GM21825 (cell line): Measurements from ENCODE around the gene SERPINB10.

ENCODE experiments used
- ATAC-seq: cut with Tn5 transposase; IDR thresholded peaks from one replicate; pipeline ENCODE4 v1.9.1; 2021; ENCODE audit warnings: mild to moderate bottlenecking, moderate library complexity; ENCODE audit not compliant: unreplicated experiment

SERPINB10 gene, protein sequence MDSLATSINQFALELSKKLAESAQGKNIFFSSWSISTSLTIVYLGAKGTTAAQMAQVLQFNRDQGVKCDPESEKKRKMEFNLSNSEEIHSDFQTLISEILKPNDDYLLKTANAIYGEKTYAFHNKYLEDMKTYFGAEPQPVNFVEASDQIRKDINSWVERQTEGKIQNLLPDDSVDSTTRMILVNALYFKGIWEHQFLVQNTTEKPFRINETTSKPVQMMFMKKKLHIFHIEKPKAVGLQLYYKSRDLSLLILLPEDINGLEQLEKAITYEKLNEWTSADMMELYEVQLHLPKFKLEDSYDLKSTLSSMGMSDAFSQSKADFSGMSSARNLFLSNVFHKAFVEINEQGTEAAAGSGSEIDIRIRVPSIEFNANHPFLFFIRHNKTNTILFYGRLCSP

DNA sequence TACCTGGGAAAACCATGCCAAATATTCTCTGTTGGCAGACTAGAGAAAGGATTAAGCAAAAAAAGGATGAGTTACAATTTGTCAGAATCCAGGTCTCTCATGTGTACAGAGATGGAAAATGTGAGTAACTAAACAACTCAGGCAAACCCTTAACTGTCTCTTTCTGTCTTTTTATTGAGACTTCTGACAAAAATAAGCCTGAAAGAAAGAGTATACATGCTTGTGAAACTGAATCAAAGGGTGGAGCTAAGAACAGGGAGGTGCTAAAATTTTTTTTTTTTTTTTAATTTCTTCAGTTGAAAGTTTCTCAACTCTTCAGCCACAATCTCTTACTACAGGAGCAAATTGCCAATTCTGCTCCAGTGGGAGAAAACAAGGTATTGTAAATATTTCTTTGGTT, at the start of gene SERPINB10:
Gene SERPINB10 (plus strand): TSS at position 295 of the 400 bp plus-strand sequence. CDS start 7,553 bp downstream, outside the sequence.
- ATAC-seq = peak; percentile 56

DNA sequence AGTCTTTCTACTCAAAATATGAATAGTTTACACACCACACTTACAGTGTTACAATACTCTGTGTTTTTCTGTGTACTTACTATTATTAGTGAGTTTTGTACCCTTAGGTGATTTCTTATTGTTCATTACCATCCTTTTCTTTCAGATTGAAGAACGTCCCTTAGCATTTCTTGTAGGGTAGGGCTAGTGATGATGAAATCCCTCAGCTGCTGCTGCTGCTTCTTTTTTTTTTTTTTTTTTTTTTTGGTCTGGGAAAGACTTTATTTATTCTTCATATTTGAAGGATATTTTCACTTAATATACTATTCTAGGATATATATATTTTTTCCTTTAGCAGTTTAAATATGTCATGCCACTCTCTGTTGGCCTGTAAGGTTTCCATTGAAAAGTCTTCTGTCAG, 49.3 kb upstream of the SERPINB10 start:
- no peak for ATAC-seq

DNA sequence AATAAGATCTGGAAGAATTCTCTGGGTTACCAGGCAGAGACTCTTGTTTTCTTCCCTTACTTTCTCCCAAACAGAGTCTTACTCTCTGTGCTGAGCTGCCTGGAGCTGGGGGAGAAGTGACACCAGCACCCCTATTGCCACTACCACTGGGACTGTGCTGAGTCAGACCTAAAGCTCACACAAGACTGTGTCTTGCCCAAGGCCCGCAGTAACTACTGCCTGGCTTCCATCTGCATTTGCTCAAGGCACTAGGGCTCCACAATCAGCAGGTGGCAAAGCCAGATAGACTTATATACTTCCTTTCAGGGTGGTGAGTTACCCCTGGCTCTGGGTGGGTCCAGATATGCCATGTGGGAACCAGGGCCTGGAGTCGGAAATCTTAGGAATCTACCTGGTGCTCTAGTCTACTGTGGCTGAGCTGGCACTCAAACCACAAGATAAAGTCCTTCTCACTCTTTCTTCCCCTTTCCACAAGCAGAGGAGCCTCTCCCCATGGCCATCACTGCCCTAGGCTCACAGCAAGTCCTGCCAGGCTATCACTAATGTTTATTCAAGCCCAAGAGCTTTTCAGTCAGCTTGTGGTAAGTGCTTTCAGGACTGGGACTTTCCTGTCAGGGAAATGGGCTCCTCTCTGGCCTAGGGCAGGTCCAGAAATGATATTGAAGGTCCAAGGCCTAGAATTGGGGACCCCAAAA, 47.8 kb upstream of the SERPINB10 start:
- no peak for ATAC-seq

DNA sequence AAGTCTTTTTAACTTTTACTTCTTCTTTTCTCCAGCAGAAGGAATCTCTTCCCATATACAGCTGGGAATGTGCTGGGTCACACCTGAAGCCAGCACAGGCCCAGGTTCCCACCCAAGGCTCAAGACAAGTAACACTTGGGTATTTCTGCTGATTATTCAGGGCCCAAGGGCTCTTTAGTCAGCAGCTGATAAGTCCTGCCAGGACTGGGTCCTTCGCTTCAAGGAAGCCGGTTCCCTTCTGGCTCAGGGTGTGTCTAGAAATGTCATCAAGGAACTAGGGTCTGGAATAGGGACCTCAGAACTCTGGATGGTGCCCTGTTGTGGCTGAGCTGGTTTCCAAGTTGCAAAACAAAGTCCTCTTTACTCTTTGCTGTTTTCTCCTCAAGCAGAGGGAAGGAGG, 47.2 kb upstream of the SERPINB10 start:
- no peak for ATAC-seq

GRCh38 chr18:63867368-63868125, 40.2 kb upstream of the SERPINB10 start:
- no peak for ATAC-seq

DNA sequence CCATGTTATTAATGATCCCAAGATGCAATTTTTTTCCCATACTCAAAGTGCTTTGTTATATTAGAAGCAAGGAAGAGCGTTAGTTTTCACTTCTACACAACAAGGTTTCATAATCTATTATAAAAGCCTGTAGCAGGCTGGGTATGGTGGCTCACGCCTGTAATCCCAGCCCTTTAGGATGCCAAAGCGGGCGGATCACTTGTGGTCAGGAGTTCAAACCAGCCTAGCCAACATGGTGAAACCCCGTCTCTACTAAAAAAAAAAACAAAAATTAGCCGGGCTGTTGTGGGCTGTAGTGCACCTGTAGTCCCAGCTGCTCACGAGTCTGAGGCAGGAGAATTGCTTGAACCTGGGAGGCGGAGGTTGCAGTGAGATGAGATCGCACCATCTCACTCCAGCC, 39.2 kb upstream of the SERPINB10 start:
- no peak for ATAC-seq

- ATAC-seq = no peak
These were observed 38.4 kb upstream of the SERPINB10 start for GRCh38 chr18:63869374-63869773.

- no peak for ATAC-seq
These were observed 37.9 kb upstream of the SERPINB10 start for GRCh38 chr18:63869851-63870250.

GRCh38 chr18:63871836-63872235, 35.9 kb upstream of the SERPINB10 start:
- ATAC-seq = no peak

DNA sequence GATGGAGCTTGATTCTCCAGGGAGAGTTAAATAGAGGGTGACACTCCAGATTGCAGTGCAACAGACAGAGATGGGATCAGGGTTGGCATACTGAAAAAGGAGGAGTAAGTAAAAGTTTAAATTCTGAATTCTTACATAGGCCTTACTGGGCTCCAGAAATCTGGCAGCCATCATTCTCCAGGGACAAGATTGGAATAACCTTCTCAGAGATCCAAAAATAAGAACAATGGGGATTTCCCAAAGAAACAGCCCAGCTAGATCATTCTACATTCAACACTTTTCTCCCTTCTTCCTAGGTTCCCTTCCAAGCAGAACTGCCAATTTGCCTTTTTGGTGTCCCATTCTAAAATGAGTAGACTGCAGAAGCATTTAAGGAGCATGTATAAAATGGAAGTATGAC, 35.2 kb upstream of the SERPINB10 start:
- no peak for ATAC-seq

DNA sequence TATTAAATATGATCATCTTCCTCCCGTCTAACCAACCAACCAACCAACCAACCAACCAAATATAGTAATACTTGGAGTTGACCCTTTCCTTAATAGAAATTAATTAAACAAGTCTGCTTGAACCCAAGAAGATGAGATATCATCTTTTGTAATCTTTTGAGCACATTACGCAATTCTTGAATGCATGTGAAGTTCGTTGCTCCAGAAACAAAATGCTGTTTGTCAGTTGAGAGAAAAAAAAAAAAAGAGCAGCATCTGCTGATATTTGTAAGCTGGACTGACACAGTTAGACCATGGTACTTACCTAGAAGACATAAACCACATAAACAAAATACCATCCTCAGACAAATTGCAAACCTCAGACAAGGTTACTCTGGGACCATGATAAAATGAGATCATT, 29.4 kb upstream of the SERPINB10 start:
- no peak for ATAC-seq

DNA sequence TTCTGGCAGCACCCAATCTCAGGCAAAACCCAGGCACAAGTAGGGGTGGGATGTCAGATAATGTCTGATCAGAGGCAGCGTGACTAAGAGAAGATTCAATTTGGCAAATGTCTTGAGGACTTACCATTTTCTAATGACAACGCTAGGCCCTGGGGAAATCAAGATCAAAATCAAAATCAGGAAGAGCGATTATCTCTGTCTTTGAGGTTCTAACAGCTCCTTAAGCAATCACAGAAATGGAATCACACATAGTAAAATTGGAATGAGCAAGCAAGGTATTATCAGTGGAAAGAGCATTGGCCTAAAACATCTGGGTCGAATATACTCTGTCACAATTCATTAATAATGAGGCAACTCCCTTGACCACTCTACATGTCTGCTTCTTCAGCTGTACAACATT, 28.8 kb upstream of the SERPINB10 start:
- ATAC-seq = no peak

DNA sequence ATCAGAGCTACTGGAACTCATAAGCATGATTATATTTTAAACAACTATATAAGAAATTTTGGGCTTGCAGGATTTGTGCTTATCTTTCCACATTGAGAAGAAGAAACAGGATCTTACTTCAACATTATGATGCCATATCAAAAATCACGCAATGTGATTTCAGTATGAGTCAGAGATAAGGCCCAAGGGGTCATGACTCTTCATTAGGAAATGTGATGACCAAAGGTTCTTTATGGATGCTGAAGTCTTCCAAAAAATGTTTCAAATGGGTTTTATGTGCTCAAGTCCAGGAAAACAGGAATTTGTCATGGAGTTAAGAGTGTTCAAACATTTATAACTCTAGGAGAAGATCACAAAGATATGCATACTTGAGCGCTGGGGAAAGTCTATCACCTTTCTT, 28.0 kb upstream of the SERPINB10 start:
- ATAC-seq = no peak

- ATAC-seq = no peak
These were observed 25.9 kb upstream of the SERPINB10 start for GRCh38 chr18:63881851-63882250.

DNA sequence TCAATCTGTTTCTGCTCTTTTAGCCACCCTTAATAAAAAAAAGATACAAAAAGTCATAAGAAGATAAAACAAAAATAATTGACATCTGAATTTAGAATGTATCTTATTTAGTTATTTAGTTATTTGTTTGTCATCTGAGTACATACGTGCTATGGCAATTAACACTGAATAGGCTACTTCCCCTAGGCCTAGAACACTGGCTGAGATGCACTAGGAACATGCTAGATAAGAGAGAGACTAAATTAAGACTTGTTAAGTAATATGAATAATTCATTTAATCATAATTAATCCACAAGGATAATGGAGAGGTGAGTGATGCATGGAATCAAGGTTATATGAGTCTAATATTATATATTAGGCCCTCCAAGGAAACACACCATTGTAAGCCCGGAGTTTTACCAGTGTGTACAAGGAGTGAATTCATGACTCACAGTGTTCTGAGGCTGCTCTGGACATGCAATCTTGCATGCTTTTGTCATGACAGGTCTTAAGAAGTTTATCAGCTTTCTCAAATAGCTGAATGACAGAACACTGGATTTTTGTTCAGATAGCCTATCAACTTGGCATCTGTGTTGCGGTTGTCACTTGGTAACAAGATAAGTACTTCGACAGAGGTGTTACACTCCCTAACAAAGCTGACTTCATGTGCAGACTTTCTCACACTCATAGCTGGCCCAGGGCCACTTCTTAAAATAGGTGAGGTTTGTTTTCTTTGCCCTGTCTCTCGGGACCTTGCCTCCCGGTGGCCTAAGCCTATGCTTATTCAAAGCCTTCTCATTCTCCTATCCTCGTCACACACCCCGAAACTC, 25.2 kb upstream of the SERPINB10 start:
- no peak for ATAC-seq

DNA sequence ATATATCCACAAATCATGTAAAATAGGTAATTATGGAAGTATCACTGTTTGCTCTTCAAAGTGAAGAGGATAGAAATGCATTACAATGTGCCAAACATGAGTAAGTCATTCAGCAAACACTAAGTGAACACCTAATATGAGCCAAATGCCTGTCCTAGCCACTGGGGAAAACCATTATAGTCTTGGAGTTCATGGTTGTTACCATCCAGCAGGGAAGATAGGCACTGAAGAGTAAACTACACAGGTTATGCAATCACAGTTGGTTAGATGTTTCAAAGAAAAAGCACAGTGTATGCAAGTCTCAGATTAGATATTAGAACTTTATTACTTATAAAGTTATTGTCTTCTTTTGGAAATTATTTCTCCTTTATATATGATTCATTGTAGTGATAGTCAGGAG, 24.1 kb upstream of the SERPINB10 start:
- no peak for ATAC-seq

DNA sequence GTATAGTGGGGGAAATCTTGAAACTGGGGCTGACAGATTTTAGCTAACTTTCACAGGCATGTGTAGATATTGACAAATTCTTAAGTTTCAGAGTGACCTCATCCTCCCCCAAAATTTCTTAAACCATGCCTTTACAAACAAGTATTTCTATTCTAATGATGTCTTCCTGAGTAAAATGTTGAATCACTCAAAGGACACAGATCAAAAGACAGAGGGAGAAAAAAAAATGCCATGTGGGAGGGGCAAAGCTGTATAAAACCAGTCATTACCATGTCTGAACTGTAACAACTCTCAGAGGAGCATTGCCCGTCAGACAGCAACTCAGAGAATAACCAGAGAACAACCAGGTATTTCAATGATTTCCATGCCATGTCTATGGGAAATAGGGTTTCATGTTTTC, 20.3 kb upstream of the SERPINB10 start, which contains the start of gene SERPINB2:
Gene SERPINB2 (plus strand): TSS at position 282 of the 400 bp plus-strand sequence. CDS start 3,740 bp downstream, outside the sequence.
- no peak for ATAC-seq

- no peak for ATAC-seq
These were observed 19.1 kb upstream of the SERPINB10 start for GRCh38 chr18:63888470-63889190.

- ATAC-seq = no peak
These were observed 18.1 kb upstream of the SERPINB10 start for GRCh38 chr18:63889626-63890025.
